HL-60/S4 treated with phorbol 12-myristate 13-acetate at 8.2 ng/mL for 4 days and 3 days (cell line): ENCODE measurements around the gene FKBP4.

ENCODE experiments used
- in situ Hi-C: fragments of 300-500 bp; cut with MboI; formaldehyde crosslinking; loops from 2 replicates; pipeline ENCODE4 v1.15.0; 2022; ENCODE audit warnings: low sequenced_read_pairs

The FKBP4 gene

GRCh38 chr12:2812290-2813213, 17.8 kb downstream of the FKBP4 start, which contains the start of gene ITFG2:
Gene ITFG2 (plus strand): TSS chr12:2812668. CDS start chr12:2812761, 93 bp downstream.
- in situ Hi-C loops: no loop called here

- in situ Hi-C loops: no loop called here
Measured at GRCh38 chr12:2813214-2814185, 18.7 kb downstream of the FKBP4 start.

GRCh38 chr12:2819810-2820209, 25.0 kb downstream of the FKBP4 start:
- in situ Hi-C loops: no loop called here

- in situ Hi-C loops: no loop called here
Measured at GRCh38 chr12:2820432-2820831, 25.7 kb downstream of the FKBP4 start.

- in situ Hi-C loops: no loop called here
Measured at GRCh38 chr12:2823483-2823882, 28.7 kb downstream of the FKBP4 start.

- in situ Hi-C loops: no loop called here
Measured at GRCh38 chr12:2824541-2824940, 29.8 kb downstream of the FKBP4 start.

GRCh38 chr12:2825132-2825531, 30.4 kb downstream of the FKBP4 start:
- in situ Hi-C loops: no loop called here

GRCh38 chr12:2826036-2826435, 31.3 kb downstream of the FKBP4 start:
- in situ Hi-C loops: no loop called here

GRCh38 chr12:2826721-2827515, 32.1 kb downstream of the FKBP4 start:
- in situ Hi-C loops: no loop called here

GRCh38 chr12:2829275-2829674, 34.5 kb downstream of the FKBP4 start:
- in situ Hi-C loops: no loop called here

- in situ Hi-C loops: no loop called here
Measured at GRCh38 chr12:2832550-2833127, 37.9 kb downstream of the FKBP4 start.

GRCh38 chr12:2833327-2833726, 38.6 kb downstream of the FKBP4 start:
- in situ Hi-C loops: no loop called here

GRCh38 chr12:2833810-2834209, 39.0 kb downstream of the FKBP4 start:
- in situ Hi-C loops: no loop called here

- in situ Hi-C loops: no loop called here
Measured at GRCh38 chr12:2834581-2835491, 40.1 kb downstream of the FKBP4 start, which contains the start of gene NRIP2. Gene NRIP2 (minus strand): TSS chr12:2835035. CDS start chr12:2834983, 52 bp downstream.

GRCh38 chr12:2835691-2836403, 41.1 kb downstream of the FKBP4 start:
- in situ Hi-C loops: no loop called here

- in situ Hi-C loops: no loop called here
Measured at GRCh38 chr12:2836574-2836973, 41.8 kb downstream of the FKBP4 start.

- in situ Hi-C loops: no loop called here
Measured at GRCh38 chr12:2841056-2841650, 46.4 kb downstream of the FKBP4 start.

GRCh38 chr12:2842948-2843347, 48.2 kb downstream of the FKBP4 start:
- in situ Hi-C loops: no loop called here
